Loucy (cell line): ENCODE measurements around the gene RPUSD1.

Source experiments
- H2AFZ ChIP-seq: fragments of 200-600 bp; sonication (generic); 2 replicates; pipeline ENCODE4 v1.6.0; 2016; ENCODE audit warnings: antibody characterized with exemption, mild to moderate bottlenecking, low read length, moderate library complexity
- H3F3A ChIP-seq: fragments of 200-600 bp; 2 replicates; pipeline ENCODE4 v1.6.0; 2016; ENCODE audit warnings: antibody characterized with exemption, low read depth, mild to moderate bottlenecking
- H3K27me3 ChIP-seq: fragments of 200-600 bp; sonication (generic); 2 replicates; pipeline ENCODE4 v1.6.1; 2014; ENCODE audit warnings: low read length, mild to moderate bottlenecking; ENCODE audit not compliant: insufficient read depth, poor library complexity, severe bottlenecking
- H3K36me3 ChIP-seq: fragments of 200-600 bp; sonication (generic); 2 replicates; pipeline ENCODE4 v1.6.1; 2016; ENCODE audit warnings: low read length; ENCODE audit not compliant: insufficient read depth
- H3K4me1 ChIP-seq: fragments of 200-600 bp; sonication (generic); 2 replicates; pipeline ENCODE4 v1.5.1; 2014; ENCODE audit warnings: low read length, mild to moderate bottlenecking; ENCODE audit not compliant: insufficient read depth, poor library complexity, severe bottlenecking
- H3K4me2 ChIP-seq: fragments of 200-600 bp; sonication (generic); 2 replicates; pipeline ENCODE4 v1.6.0; 2014; ENCODE audit warnings: antibody characterized with exemption, low read length, low read depth, mild to moderate bottlenecking; ENCODE audit not compliant: poor library complexity, severe bottlenecking
- H3K4me3 ChIP-seq: fragments of 200-600 bp; sonication (generic); 2 replicates; pipeline ENCODE4 v1.5.1; 2014; ENCODE audit warnings: low read length, mild to moderate bottlenecking, mixed read lengths; ENCODE audit not compliant: poor library complexity, severe bottlenecking
- H3K79me2 ChIP-seq: fragments of 200-600 bp; sonication (generic); 2 replicates; pipeline ENCODE4 v1.6.1; 2014; ENCODE audit warnings: low read length; ENCODE audit not compliant: insufficient read depth
- H3K9ac ChIP-seq: fragments of 200-600 bp; sonication (generic); 2 replicates; pipeline ENCODE4 v1.6.0; 2014; ENCODE audit warnings: mild to moderate bottlenecking, low read depth, low read length, moderate library complexity; ENCODE audit not compliant: poor library complexity, severe bottlenecking
- H3K9me2 ChIP-seq: fragments of 200-600 bp; sonication (generic); replicated peaks from 2 replicates; pipeline ENCODE4 v1.6.1; 2016; ENCODE audit warnings: low read depth, low read length, mixed read lengths
- H3K9me3 ChIP-seq: fragments of 200-600 bp; sonication (generic); 2 replicates; pipeline ENCODE4 v1.6.1; 2014; ENCODE audit warnings: mild to moderate bottlenecking, antibody characterized with exemption, low read length, low read depth; ENCODE audit not compliant: insufficient read depth
- H4K20me1 ChIP-seq: fragments of 200-600 bp; sonication (generic); 2 replicates; pipeline ENCODE4 v1.6.0; 2014; ENCODE audit warnings: antibody characterized with exemption, low read length, mild to moderate bottlenecking; ENCODE audit not compliant: insufficient read depth, poor library complexity, severe bottlenecking
- EZH2phosphoT487 ChIP-seq: fragments of 200-600 bp; IDR thresholded peaks from 2 replicates; pipeline ENCODE4 v1.6.1; 2018; ENCODE audit warnings: antibody characterized with exemption, mild to moderate bottlenecking, moderate library complexity, borderline replicate concordance
- TF ChIP-seq, protein P1 (sequence below): fragments of 200-600 bp; sonication (generic); conservative IDR thresholded peaks from 2 replicates; pipeline ENCODE4 v1.5.1; 2014; ENCODE audit warnings: mild to moderate bottlenecking, antibody characterized with exemption, low read length

The RPUSD1 gene

DNA sequence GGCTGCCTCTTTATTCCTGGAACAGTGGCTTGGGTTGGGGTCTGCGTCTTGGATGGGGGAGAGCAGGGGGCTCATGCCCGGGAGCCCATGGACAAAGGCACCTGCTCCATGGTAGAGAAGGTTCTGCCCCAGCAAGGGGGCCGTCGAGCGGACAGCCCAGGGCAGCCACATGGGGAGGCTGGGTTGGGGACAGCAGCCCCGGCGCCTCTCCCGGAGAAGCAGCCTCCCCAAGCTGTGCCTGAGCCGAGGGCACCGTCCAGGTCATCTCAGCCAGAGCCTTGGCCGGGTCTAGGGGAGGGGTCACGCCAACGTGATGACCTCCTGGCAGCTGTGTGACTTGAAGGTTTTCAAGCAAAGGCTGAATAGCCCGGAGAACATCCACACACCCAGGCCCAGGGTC is 45.2 kb upstream of the RPUSD1 start:
- Histone ChIP-seq H3K9me2 (no peaks in the 10 kb centered on the region), H3K79me2 (no peaks in the 10 kb centered on the region), H3K4me2 (no peak overlapping the region), H3K9ac (no peak overlapping the region), H3F3A (no peaks in the 10 kb centered on the region), H4K20me1 (no peaks in the 10 kb centered on the region), H2AFZ (no peak overlapping the region), H3K27me3 (no peaks in the 10 kb centered on the region), H3K4me3 (no peak overlapping the region), H3K9me3 (no peaks in the 10 kb centered on the region; the same call in 1 of the 2 replicates), H3K4me1 (no peaks in the 10 kb centered on the region), H3K36me3 (no peaks in the 10 kb centered on the region)
- TF ChIP-seq, protein P1, sequence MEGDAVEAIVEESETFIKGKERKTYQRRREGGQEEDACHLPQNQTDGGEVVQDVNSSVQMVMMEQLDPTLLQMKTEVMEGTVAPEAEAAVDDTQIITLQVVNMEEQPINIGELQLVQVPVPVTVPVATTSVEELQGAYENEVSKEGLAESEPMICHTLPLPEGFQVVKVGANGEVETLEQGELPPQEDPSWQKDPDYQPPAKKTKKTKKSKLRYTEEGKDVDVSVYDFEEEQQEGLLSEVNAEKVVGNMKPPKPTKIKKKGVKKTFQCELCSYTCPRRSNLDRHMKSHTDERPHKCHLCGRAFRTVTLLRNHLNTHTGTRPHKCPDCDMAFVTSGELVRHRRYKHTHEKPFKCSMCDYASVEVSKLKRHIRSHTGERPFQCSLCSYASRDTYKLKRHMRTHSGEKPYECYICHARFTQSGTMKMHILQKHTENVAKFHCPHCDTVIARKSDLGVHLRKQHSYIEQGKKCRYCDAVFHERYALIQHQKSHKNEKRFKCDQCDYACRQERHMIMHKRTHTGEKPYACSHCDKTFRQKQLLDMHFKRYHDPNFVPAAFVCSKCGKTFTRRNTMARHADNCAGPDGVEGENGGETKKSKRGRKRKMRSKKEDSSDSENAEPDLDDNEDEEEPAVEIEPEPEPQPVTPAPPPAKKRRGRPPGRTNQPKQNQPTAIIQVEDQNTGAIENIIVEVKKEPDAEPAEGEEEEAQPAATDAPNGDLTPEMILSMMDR, result no peak
- TF ChIP-seq EZH2phosphoT487, result no peak

DNA sequence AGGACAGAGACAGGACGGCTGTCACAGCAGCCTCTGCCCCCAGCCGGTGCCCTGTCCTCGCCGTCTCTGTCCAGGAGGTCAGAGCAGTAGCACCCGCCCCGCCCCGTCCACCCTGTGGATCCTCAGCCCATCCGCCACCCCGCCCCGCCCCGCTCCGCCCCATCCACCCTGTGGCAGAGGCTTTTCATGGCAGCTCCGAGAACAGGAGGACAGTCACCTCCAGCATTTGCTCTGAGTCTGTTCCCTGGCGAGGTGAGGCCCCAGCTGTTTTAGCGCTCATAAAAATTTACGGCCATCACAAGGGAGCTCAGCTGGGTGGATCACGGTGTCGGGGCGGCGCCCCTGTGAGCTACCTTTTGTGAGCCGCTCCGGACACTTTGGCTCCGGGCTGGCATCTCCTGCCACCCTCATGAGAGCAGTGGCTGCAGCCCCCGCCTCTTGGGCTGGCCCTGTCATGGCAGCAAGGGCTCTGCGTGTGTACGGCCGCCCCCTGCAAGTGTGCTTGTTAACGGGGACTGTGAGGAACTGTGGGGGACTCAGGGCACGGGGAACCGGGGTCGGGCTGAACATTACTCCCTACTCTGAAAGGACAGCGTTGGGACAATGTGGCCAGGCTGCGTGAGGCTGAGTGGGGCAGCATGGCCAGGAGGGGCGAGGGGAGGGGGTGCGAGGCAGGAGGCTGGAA is 44.6 kb upstream of the RPUSD1 start:
- no peaks in the 10 kb centered on the region for H3K36me3 ChIP-seq
- H3K27me3 ChIP-seq, result no peaks in the 10 kb centered on the region
- no peak overlapping the region for H3K4me2 ChIP-seq
- H3K9me2 ChIP-seq, result no peaks in the 10 kb centered on the region
- no peaks in the 10 kb centered on the region for H3F3A ChIP-seq
- H2AFZ ChIP-seq, result no peak overlapping the region
- no peaks in the 10 kb centered on the region for H3K79me2 ChIP-seq
- no peaks in the 10 kb centered on the region; the same call in 1 of the 2 replicates for H3K9me3 ChIP-seq
- no peak overlapping the region for H3K4me3 ChIP-seq
- no peaks in the 10 kb centered on the region for H3K4me1 ChIP-seq
- TF ChIP-seq, protein P1, result no peak
- no peak for TF ChIP-seq EZH2phosphoT487
- no peak overlapping the region for H3K9ac ChIP-seq
- no peaks in the 10 kb centered on the region for H4K20me1 ChIP-seq

DNA sequence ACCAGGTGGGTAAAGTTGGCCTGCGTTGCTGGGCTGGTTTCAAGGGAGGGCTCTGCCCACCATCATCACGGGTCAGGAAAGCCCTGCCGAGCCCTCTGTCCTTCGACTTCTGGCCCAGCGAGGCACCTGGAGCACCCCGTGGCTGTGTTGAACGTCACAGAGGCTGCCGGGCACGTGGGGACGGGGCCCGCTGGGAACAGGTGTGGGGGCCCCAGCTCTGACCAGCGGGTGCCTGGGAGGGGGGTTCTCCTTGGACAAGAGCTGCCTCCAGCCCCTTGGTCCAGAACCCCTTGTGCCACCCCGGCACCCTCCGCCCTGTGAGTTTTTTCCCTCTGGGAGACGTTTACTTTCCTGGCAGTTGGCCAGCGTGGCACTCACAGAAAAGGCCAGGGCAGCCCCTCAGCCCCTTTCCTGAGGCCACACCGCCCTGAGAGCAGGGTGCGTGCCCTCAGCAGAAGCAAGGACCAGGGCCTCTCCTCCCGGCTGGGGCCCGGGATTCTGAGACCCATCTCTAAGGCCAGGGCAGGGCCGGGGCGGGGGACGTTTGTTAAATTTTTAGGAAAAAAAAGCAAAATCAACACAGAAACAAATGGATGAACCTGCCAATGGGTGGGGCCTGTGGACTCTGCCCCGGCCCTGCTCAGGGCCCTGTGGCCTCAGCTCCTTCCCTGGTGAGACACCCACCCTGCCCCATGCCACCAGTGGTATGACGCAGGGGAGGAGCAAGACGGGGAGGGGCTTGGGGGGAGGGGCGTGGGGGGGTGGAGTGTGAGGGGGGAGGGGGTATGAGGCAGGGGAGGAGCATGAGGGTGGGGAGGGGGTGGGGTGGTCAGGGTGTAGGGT is 43.6 kb upstream of the RPUSD1 start:
- Histone ChIP-seq H3K79me2 (no peaks in the 10 kb centered on the region), H3K4me1 (no peaks in the 10 kb centered on the region), H3K27me3 (no peaks in the 10 kb centered on the region), H3K9me2 (no peaks in the 10 kb centered on the region), H3K9ac (no peak overlapping the region), H2AFZ (no peak overlapping the region), H3K9me3 (no peaks in the 10 kb centered on the region; the same call in 1 of the 2 replicates), H3F3A (no peaks in the 10 kb centered on the region), H3K4me2 (no peak overlapping the region), H4K20me1 (no peaks in the 10 kb centered on the region), H3K36me3 (no peaks in the 10 kb centered on the region), H3K4me3 (no peak overlapping the region)
- TF ChIP-seq, protein P1, result no peak
- no peak for TF ChIP-seq EZH2phosphoT487
